ACC112 (cell line): Measurements from ENCODE around the gene BARX2.

Experiments
- H2AFZ ChIP-seq: fragments of 200-600 bp; sonication (generic); one replicate; pipeline ENCODE4 v1.6.0; 2017; ENCODE audit warnings: antibody characterized with exemption, low read length; ENCODE audit not compliant: unreplicated experiment
- H3K27ac ChIP-seq: fragments of 200-600 bp; sonication (generic); 2 replicates; pipeline ENCODE4 v1.5.1; 2014; ENCODE audit warnings: low read depth, mild to moderate bottlenecking, antibody characterized with exemption, low read length, moderate library complexity
- H3K27me3 ChIP-seq: fragments of 200-600 bp; sonication (generic); 2 replicates; pipeline ENCODE4 v1.6.1; 2014; ENCODE audit warnings: mild to moderate bottlenecking, antibody characterized with exemption, low read length, moderate library complexity, mixed read lengths; ENCODE audit not compliant: insufficient read depth
- H3K36me3 ChIP-seq: fragments of 200-600 bp; sonication (generic); 2 replicates; pipeline ENCODE4 v1.6.1; 2016; ENCODE audit warnings: mild to moderate bottlenecking, antibody characterized with exemption, low read length, moderate library complexity, mixed read lengths; ENCODE audit not compliant: insufficient read depth
- H3K4me1 ChIP-seq: fragments of 200-600 bp; sonication (generic); one replicate; pipeline ENCODE4 v1.6.1; 2016; ENCODE audit warnings: low read length, mixed read lengths; ENCODE audit not compliant: insufficient read depth, unreplicated experiment, control insufficient read depth
- H3K4me3 ChIP-seq: fragments of 200-600 bp; sonication (generic); 2 replicates; pipeline ENCODE4 v1.5.1; 2014; ENCODE audit warnings: mild to moderate bottlenecking, low read depth, low read length
- H3K79me2 ChIP-seq: fragments of 200-600 bp; sonication (generic); one replicate; pipeline ENCODE4 v1.6.0; 2016; ENCODE audit warnings: low read length; ENCODE audit not compliant: control insufficient read depth, unreplicated experiment, insufficient read depth

Gene BARX2

GRCh38 chr11:129374081-129374992, 1.3 kb upstream of the BARX2 start:
- H3K36me3 ChIP-seq, result no peaks in the 10 kb centered on the region
- no peak overlapping the region for H3K27ac ChIP-seq
- peaks cover 96% of the 10 kb centered on the region for H3K27me3 ChIP-seq
- no peak overlapping the region for H2AFZ ChIP-seq
- H3K4me1 ChIP-seq, result no peaks in the 10 kb centered on the region
- peak overlapping the region; percentile 70 for H3K4me3 ChIP-seq
- no peaks in the 10 kb centered on the region for H3K79me2 ChIP-seq

- H3K4me3 ChIP-seq, result peak overlapping the region; percentile 28; the same call in 1 of the 2 replicates
- peaks cover 96% of the 10 kb centered on the region for H3K27me3 ChIP-seq
- no peak overlapping the region for H2AFZ ChIP-seq
- no peaks in the 10 kb centered on the region for H3K36me3 ChIP-seq
- no peaks in the 10 kb centered on the region for H3K4me1 ChIP-seq
- no peaks in the 10 kb centered on the region for H3K79me2 ChIP-seq
- H3K27ac ChIP-seq, result no peak overlapping the region
These were observed 476 bp upstream of the BARX2 start for GRCh38 chr11:129374993-129375750.

DNA sequence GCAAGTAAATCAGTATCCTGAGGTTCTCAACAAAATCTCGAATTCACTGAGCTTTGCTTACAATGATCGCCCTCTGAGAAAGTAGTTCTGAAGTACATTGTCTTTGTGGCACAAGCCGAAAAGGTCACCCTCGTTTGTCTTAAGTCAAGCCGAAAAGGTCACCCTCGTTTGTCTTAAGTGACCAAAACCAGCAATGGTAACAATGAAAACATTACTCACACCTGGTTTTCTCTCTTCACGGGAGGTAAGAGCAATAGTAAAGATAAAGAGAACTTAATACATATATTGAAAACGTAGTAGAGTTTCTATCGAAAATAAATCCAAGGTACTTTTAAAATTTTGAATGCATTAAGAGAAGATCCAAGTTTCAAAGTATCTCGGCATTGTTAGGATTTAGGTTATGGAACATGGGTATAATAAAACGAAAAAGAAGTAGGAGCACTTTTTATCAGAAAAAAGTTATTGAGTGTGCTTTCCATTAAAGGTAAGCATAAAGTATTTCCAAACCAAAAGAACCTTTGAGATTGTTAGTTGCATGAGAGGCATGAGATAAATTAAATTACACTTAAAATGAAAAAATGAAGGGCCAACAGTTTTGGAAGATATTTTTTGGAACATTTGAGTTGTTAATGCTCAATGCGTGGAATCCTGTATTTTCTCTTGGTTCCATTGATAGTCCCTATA, 1.2 kb downstream of the BARX2 start:
- Histone ChIP-seq H2AFZ (no peak overlapping the region), H3K79me2 (no peaks in the 10 kb centered on the region), H3K27me3 (peaks cover 95% of the 10 kb centered on the region), H3K4me3 (no peak overlapping the region), H3K27ac (no peak overlapping the region), H3K4me1 (no peaks in the 10 kb centered on the region), H3K36me3 (no peaks in the 10 kb centered on the region)

DNA sequence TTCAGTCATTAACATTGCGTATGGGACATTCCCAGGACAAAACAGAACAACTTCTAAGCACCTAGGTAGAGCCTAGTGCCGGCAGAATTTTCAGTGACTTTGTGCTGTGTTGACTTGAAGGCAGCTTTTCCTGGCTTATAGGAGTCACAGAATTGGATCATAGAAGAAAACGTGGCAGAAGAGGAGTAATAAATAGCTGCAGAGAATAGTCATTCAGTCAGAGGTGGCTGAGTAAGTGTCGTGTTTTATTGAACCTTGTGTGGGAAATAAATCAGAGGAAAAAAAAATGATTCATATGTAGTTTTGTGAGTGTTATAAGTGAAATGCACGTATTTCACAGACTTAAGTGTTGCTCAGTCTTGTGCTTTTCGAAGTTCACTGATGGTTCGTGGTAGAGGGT, 2.1 kb downstream of the BARX2 start:
- no peaks in the 10 kb centered on the region for H3K79me2 ChIP-seq
- H2AFZ ChIP-seq, result no peak overlapping the region
- no peaks in the 10 kb centered on the region for H3K36me3 ChIP-seq
- no peak overlapping the region for H3K4me3 ChIP-seq
- H3K4me1 ChIP-seq, result no peaks in the 10 kb centered on the region
- no peak overlapping the region for H3K27ac ChIP-seq
- H3K27me3 ChIP-seq, result peaks cover 92% of the 10 kb centered on the region

GRCh38 chr11:129380413-129380812, 4.8 kb downstream of the BARX2 start:
- Histone ChIP-seq H3K79me2 (no peaks in the 10 kb centered on the region), H3K36me3 (no peaks in the 10 kb centered on the region), H3K27me3 (peaks cover 88% of the 10 kb centered on the region), H3K4me3 (no peak overlapping the region), H3K4me1 (no peaks in the 10 kb centered on the region), H2AFZ (no peak overlapping the region), H3K27ac (no peak overlapping the region)

GRCh38 chr11:129382583-129382982, 6.9 kb downstream of the BARX2 start:
- Histone ChIP-seq H3K27ac (no peak overlapping the region), H3K79me2 (no peaks in the 10 kb centered on the region)

DNA sequence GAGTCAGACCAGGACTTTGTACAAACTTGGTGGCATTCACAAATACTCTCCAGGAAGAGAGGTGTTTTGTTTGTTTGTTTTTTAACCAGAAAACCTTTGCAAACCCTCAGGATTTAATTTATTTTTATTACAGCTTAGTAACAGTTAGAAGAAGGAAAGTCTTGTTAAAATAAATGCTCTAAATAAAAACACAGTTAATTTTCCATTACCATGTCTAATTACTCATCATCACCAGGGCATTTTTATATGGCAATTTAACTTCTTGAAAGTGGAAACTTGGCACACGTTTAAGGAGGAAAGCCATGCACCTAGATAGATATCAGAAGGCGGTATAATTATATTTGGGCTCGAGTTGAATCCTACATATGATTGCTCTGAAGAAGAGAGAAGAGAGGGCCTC, 7.4 kb downstream of the BARX2 start:
- H3K27ac ChIP-seq, result no peak overlapping the region
- H3K36me3 ChIP-seq, result no peaks in the 10 kb centered on the region
- peaks cover 92% of the 10 kb centered on the region for H3K27me3 ChIP-seq
- no peaks in the 10 kb centered on the region for H3K4me1 ChIP-seq
- H2AFZ ChIP-seq, result no peak overlapping the region
- no peaks in the 10 kb centered on the region for H3K79me2 ChIP-seq
- H3K4me3 ChIP-seq, result no peak overlapping the region

More at GRCh38 chr11:129382583-129382982, 6.9 kb downstream of the BARX2 start:
- Histone ChIP-seq H3K4me1 (no peaks in the 10 kb centered on the region), H3K27me3 (peaks cover 92% of the 10 kb centered on the region), H3K36me3 (no peaks in the 10 kb centered on the region), H3K4me3 (no peak overlapping the region), H2AFZ (no peak overlapping the region)

DNA sequence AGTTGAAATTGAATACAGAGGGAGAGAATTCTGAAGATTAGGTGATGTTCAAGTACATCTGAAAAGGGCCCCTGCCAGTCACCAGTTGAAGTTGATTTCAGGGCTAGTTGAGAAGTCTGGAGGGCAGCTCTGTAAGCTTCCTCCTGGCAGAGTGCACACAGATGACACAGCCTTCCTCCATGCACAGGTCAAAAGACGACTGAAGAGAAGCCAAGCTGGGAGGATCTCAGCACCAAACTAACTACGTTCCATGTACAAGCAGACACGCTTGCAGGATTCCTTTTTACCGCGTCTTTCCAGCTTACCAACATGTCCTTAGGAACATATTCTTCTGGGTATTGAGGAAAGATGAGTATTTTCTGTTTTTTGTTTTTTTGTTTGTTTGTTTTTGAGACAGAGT, 7.9 kb downstream of the BARX2 start:
- no peak overlapping the region for H3K4me3 ChIP-seq
- H3K4me1 ChIP-seq, result no peaks in the 10 kb centered on the region
- H3K36me3 ChIP-seq, result no peaks in the 10 kb centered on the region
- no peak overlapping the region for H2AFZ ChIP-seq
- no peak overlapping the region for H3K27ac ChIP-seq
- no peaks in the 10 kb centered on the region for H3K79me2 ChIP-seq
- H3K27me3 ChIP-seq, result peaks cover 92% of the 10 kb centered on the region

DNA sequence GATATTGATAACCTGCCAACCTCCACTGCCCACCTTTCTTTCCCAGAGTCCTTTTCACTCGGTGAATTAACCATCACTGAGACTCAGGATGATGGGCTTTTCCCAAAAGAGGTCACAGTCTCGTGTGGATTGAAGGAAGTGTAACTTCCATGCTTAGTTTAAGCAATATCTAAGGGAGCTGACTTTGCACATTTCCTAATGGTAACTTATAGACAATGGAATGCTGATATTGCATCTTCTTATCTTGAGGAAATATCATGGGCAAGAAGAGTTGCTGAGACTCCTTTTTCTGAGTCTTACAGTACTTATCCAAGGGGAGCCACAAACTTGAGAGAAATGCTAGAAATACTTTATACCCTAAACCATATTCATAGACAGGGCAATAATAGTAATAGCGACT, 8.8 kb downstream of the BARX2 start:
- Histone ChIP-seq H3K27me3 (peaks cover 92% of the 10 kb centered on the region), H2AFZ (no peak overlapping the region), H3K79me2 (no peaks in the 10 kb centered on the region), H3K4me3 (no peak overlapping the region), H3K4me1 (no peaks in the 10 kb centered on the region), H3K27ac (no peak overlapping the region), H3K36me3 (no peaks in the 10 kb centered on the region)

- H3K27ac ChIP-seq, result no peak overlapping the region
- H3K79me2 ChIP-seq, result no peaks in the 10 kb centered on the region
These were observed 10.2 kb downstream of the BARX2 start for GRCh38 chr11:129385801-129386200.

More at GRCh38 chr11:129385801-129386200, 10.2 kb downstream of the BARX2 start:
- H3K36me3 ChIP-seq, result no peaks in the 10 kb centered on the region
- H3K27me3 ChIP-seq, result peaks cover 93% of the 10 kb centered on the region
- H2AFZ ChIP-seq, result no peak overlapping the region
- no peaks in the 10 kb centered on the region for H3K4me1 ChIP-seq
- no peak overlapping the region for H3K4me3 ChIP-seq
